ENCODE data around the gene ABHD12B. TPM values are rescaled to one million over a fixed set of nuclear protein-coding genes. Genes with fewer than 3 reads are reported as not detected.

The ABHD12B gene
- total RNA-seq, 1 experiment from 2014 or later = not detected

GRCh38 chr14:50844391-50844790 lies 27.5 kb upstream of the ABHD12B start:
- intact Hi-C loops (cut with micrococcal nuclease; ENCODE audit: unreplicated experiment) = no loop called here
- H3K36me3 Mint-ChIP-seq (ENCODE audit: insufficient read depth, unreplicated experiment) = no peaks in the 10 kb centered on the region
- CTCF ChIA-PET = no interaction called here
- no peaks in the 10 kb centered on the region for H3K4me1 Mint-ChIP-seq (ENCODE audit: low read depth, unreplicated experiment)
- no peak for DNase-seq
- H3K4me3 Mint-ChIP-seq (ENCODE audit: low read depth, unreplicated experiment) = no peak overlapping the region
- H3K27ac Mint-ChIP-seq (ENCODE audit: unreplicated experiment) = no peak overlapping the region
- no peak for TF ChIP-seq CTCF (IDR thresholded peaks at IDR 0.05; ENCODE audit: unreplicated experiment)
- BruUV-seq (replicated peaks) = no TSS peak
- H3K9me3 Mint-ChIP-seq (ENCODE audit: low read depth, unreplicated experiment) = no peaks in the 10 kb centered on the region
- H3K27me3 Mint-ChIP-seq (ENCODE audit: unreplicated experiment) = peaks cover 34% of the 10 kb centered on the region

GRCh38 chr14:50845166-50845565 lies 26.7 kb upstream of the ABHD12B start:
- Mint-ChIP-seq H3K27me3 (ENCODE audit: unreplicated experiment) (peaks cover 34% of the 10 kb centered on the region), H3K36me3 (ENCODE audit: insufficient read depth, unreplicated experiment) (no peaks in the 10 kb centered on the region), H3K4me3 (ENCODE audit: low read depth, unreplicated experiment) (no peak overlapping the region), H3K27ac (ENCODE audit: unreplicated experiment) (no peak overlapping the region), H3K9me3 (ENCODE audit: low read depth, unreplicated experiment) (no peaks in the 10 kb centered on the region), H3K4me1 (ENCODE audit: low read depth, unreplicated experiment) (no peaks in the 10 kb centered on the region)
- DNase-seq = no peak
- intact Hi-C loops (cut with micrococcal nuclease; ENCODE audit: unreplicated experiment) = no loop called here
- no TSS peak for BruUV-seq (replicated peaks)
- no peak for TF ChIP-seq CTCF (IDR thresholded peaks at IDR 0.05; ENCODE audit: unreplicated experiment)
- CTCF ChIA-PET = no interaction called here

GRCh38 chr14:50846226-50846880 lies 25.5 kb upstream of the ABHD12B start:
- Mint-ChIP-seq H3K27ac (ENCODE audit: unreplicated experiment) (no peak overlapping the region), H3K4me1 (ENCODE audit: low read depth, unreplicated experiment) (no peaks in the 10 kb centered on the region), H3K4me3 (ENCODE audit: low read depth, unreplicated experiment) (no peak overlapping the region), H3K27me3 (ENCODE audit: unreplicated experiment) (peaks cover 27% of the 10 kb centered on the region), H3K36me3 (ENCODE audit: insufficient read depth, unreplicated experiment) (no peaks in the 10 kb centered on the region), H3K9me3 (ENCODE audit: low read depth, unreplicated experiment) (no peaks in the 10 kb centered on the region)
- CTCF ChIA-PET = interaction anchor here (1.2 kb wide), 1 partner anchor 14 kb away, joined by 3 read pairs; no protein-coding TSS in a partner anchor
- intact Hi-C loops (cut with micrococcal nuclease; ENCODE audit: unreplicated experiment) = no loop called here
- DNase-seq = no peak
- TF ChIP-seq CTCF (IDR thresholded peaks at IDR 0.05; ENCODE audit: unreplicated experiment) = no peak
- BruUV-seq (replicated peaks) = no TSS peak

GRCh38 chr14:50853891-50854290 lies 18.0 kb upstream of the ABHD12B start:
- no peak for TF ChIP-seq CTCF (IDR thresholded peaks at IDR 0.05; ENCODE audit: unreplicated experiment)
- intact Hi-C loops (cut with micrococcal nuclease; ENCODE audit: unreplicated experiment) = no loop called here
- Mint-ChIP-seq H3K4me1 (ENCODE audit: low read depth, unreplicated experiment) (no peaks in the 10 kb centered on the region), H3K27ac (ENCODE audit: unreplicated experiment) (no peak overlapping the region), H3K9me3 (ENCODE audit: low read depth, unreplicated experiment) (no peaks in the 10 kb centered on the region), H3K36me3 (ENCODE audit: insufficient read depth, unreplicated experiment) (no peaks in the 10 kb centered on the region), H3K4me3 (ENCODE audit: low read depth, unreplicated experiment) (no peak overlapping the region), H3K27me3 (ENCODE audit: unreplicated experiment) (peaks cover 6% of the 10 kb centered on the region)
- DNase-seq = no peak
- CTCF ChIA-PET = no interaction called here
- BruUV-seq (replicated peaks) = no TSS peak
